ENCODE measurements around the gene PIEZO1. TPM values are rescaled to one million over a fixed set of nuclear protein-coding genes. Genes with fewer than 3 reads are reported as not detected.
"Not testable (repeated sequence)": the region's sequence is repeated elsewhere in the genome, so short reads cannot be mapped to it uniquely, and the experiment has no call there.

The PIEZO1 gene
- total RNA-seq, 2 donors from 2014 or later: 197 to 326 TPM

GRCh38 chr16:88774544-88775393 is 10.3 kb downstream of the PIEZO1 start:
- peaks cover 25% of the 10 kb centered on the region for H3K36me3 Mint-ChIP-seq (ENCODE audit: low read depth)

GRCh38 chr16:88773812-88774291 is 11.2 kb downstream of the PIEZO1 start:
- Mint-ChIP-seq H3K4me3 (no peak overlapping the region), H3K9me3 (no peaks in the 10 kb centered on the region), H3K4me1 (peaks cover 4% of the 10 kb centered on the region), H3K27me3 (no peaks in the 10 kb centered on the region), H3K27ac (no peak overlapping the region), H3K36me3 (ENCODE audit: low read depth) (peaks cover 33% of the 10 kb centered on the region)
- ATAC-seq (replicated peaks): no peak

More at GRCh38 chr16:88774544-88775393, 10.3 kb downstream of the PIEZO1 start:
- Mint-ChIP-seq H3K9me3 (no peaks in the 10 kb centered on the region), H3K4me1 (peaks cover 4% of the 10 kb centered on the region), H3K27me3 (no peaks in the 10 kb centered on the region), H3K27ac (no peak overlapping the region), H3K4me3 (no peak overlapping the region)
- ATAC-seq (replicated peaks): no peak

- no peak for ATAC-seq (replicated peaks)
- no peaks in the 10 kb centered on the region for H3K27me3 Mint-ChIP-seq
- no peaks in the 10 kb centered on the region for H3K9me3 Mint-ChIP-seq
- H3K4me3 Mint-ChIP-seq: no peak overlapping the region
- peaks cover 28% of the 10 kb centered on the region for H3K36me3 Mint-ChIP-seq (ENCODE audit: low read depth)
- H3K27ac Mint-ChIP-seq: no peak overlapping the region
- H3K4me1 Mint-ChIP-seq: peaks cover 4% of the 10 kb centered on the region
Measured at GRCh38 chr16:88772871-88773811, 11.9 kb downstream of the PIEZO1 start.

GRCh38 chr16:88771781-88772180 is 13.2 kb downstream of the PIEZO1 start:
- not testable (repeated sequence) for H3K4me3 Mint-ChIP-seq; H3K9me3 Mint-ChIP-seq; ATAC-seq (replicated peaks); H3K27me3 Mint-ChIP-seq; H3K27ac Mint-ChIP-seq
- H3K4me1 Mint-ChIP-seq: peaks cover 13% of the 10 kb centered on the region
- peaks cover 17% of the 10 kb centered on the region for H3K36me3 Mint-ChIP-seq (ENCODE audit: low read depth)

- Mint-ChIP-seq H3K27ac (no peak overlapping the region), H3K9me3 (no peaks in the 10 kb centered on the region), H3K4me3 (no peak overlapping the region), H3K27me3 (no peaks in the 10 kb centered on the region), H3K4me1 (peaks cover 13% of the 10 kb centered on the region), H3K36me3 (ENCODE audit: low read depth) (peaks cover 12% of the 10 kb centered on the region)
- ATAC-seq (replicated peaks): no peak
Measured at GRCh38 chr16:88771294-88771772, 13.7 kb downstream of the PIEZO1 start.

GRCh38 chr16:88770461-88771293 is 14.3 kb downstream of the PIEZO1 start:
- no peak for ATAC-seq (replicated peaks)
- Mint-ChIP-seq H3K36me3 (ENCODE audit: low read depth) (peaks cover 14% of the 10 kb centered on the region), H3K4me1 (peaks cover 13% of the 10 kb centered on the region), H3K9me3 (no peaks in the 10 kb centered on the region), H3K4me3 (no peak overlapping the region), H3K27me3 (no peaks in the 10 kb centered on the region), H3K27ac (no peak overlapping the region)

- Mint-ChIP-seq H3K27me3 (no peaks in the 10 kb centered on the region), H3K4me3 (no peak overlapping the region), H3K27ac (no peak overlapping the region), H3K4me1 (peaks cover 13% of the 10 kb centered on the region), H3K9me3 (no peaks in the 10 kb centered on the region), H3K36me3 (ENCODE audit: low read depth) (peaks cover 16% of the 10 kb centered on the region)
- ATAC-seq (replicated peaks): peak; percentile 36
Measured at GRCh38 chr16:88769617-88770460, 15.2 kb downstream of the PIEZO1 start.

- no peak for ATAC-seq (replicated peaks)
- Mint-ChIP-seq H3K4me3 (no peak overlapping the region), H3K9me3 (no peaks in the 10 kb centered on the region), H3K27ac (no peak overlapping the region), H3K27me3 (no peaks in the 10 kb centered on the region), H3K4me1 (peaks cover 13% of the 10 kb centered on the region), H3K36me3 (ENCODE audit: low read depth) (peaks cover 28% of the 10 kb centered on the region)
Measured at GRCh38 chr16:88768071-88768783, 16.8 kb downstream of the PIEZO1 start.

- Mint-ChIP-seq H3K27me3 (no peaks in the 10 kb centered on the region), H3K4me3 (peak overlapping the region; percentile 37), H3K36me3 (ENCODE audit: low read depth) (peaks cover 30% of the 10 kb centered on the region), H3K27ac (peak overlapping the region; percentile 84), H3K9me3 (no peaks in the 10 kb centered on the region), H3K4me1 (peaks cover 15% of the 10 kb centered on the region)
- ATAC-seq (replicated peaks): no peak
Measured at GRCh38 chr16:88767546-88768070, 17.4 kb downstream of the PIEZO1 start.

- H3K36me3 Mint-ChIP-seq (ENCODE audit: low read depth): peaks cover 30% of the 10 kb centered on the region
- H3K27ac Mint-ChIP-seq: peak overlapping the region; percentile 84
- peak overlapping the region; percentile 37 for H3K4me3 Mint-ChIP-seq
- H3K9me3 Mint-ChIP-seq: no peaks in the 10 kb centered on the region
- H3K4me1 Mint-ChIP-seq: peaks cover 15% of the 10 kb centered on the region
- no peaks in the 10 kb centered on the region for H3K27me3 Mint-ChIP-seq
- ATAC-seq (replicated peaks): no peak
Measured at GRCh38 chr16:88766975-88767374, 18.0 kb downstream of the PIEZO1 start.

- no peaks in the 10 kb centered on the region for H3K27me3 Mint-ChIP-seq
- no peak for ATAC-seq (replicated peaks)
- H3K4me3 Mint-ChIP-seq: no peak overlapping the region
- H3K4me1 Mint-ChIP-seq: peaks cover 15% of the 10 kb centered on the region
- H3K27ac Mint-ChIP-seq: no peak overlapping the region
- H3K36me3 Mint-ChIP-seq (ENCODE audit: low read depth): peaks cover 30% of the 10 kb centered on the region
- H3K9me3 Mint-ChIP-seq: no peaks in the 10 kb centered on the region
Measured at GRCh38 chr16:88764913-88765349, 20.1 kb downstream of the PIEZO1 start.

- H3K36me3 Mint-ChIP-seq (ENCODE audit: low read depth): peaks cover 24% of the 10 kb centered on the region
- H3K4me3 Mint-ChIP-seq: no peak overlapping the region
- no peaks in the 10 kb centered on the region for H3K27me3 Mint-ChIP-seq
- ATAC-seq (replicated peaks): no peak
- H3K4me1 Mint-ChIP-seq: peaks cover 20% of the 10 kb centered on the region
- peak overlapping the region; percentile 52 for H3K27ac Mint-ChIP-seq
- no peaks in the 10 kb centered on the region for H3K9me3 Mint-ChIP-seq
Measured at GRCh38 chr16:88764080-88764479, 20.9 kb downstream of the PIEZO1 start.
